ENCODE data around the gene SSBP3. TPM values are rescaled to one million over a fixed set of nuclear protein-coding genes. Genes with fewer than 3 reads are reported as not detected.
A peak's percentile ranks its signal among the peaks of the same experiment; 100 is the strongest.

The SSBP3 gene
- total RNA-seq, 1 experiment from 2014 or later, result 115 TPM

GRCh38 chr1:54265659-54266058, 140.5 kb downstream of the SSBP3 start (continued):
- TF ChIP-seq SMAD3 (CRISPR knock-in tag; IDR thresholded peaks at IDR 0.05; ENCODE audit: borderline replicate concordance) (no peak), ESRRA (CRISPR knock-in tag; IDR thresholded peaks at IDR 0.05; ENCODE audit: borderline replicate concordance) (no peak), ZNF317 (CRISPR knock-in tag; IDR thresholded peaks at IDR 0.05; ENCODE audit: borderline replicate concordance, low read depth) (no peak), GTF2I (CRISPR knock-in tag; conservative IDR thresholded peaks at IDR 0.05) (no peak), FOXJ3 (CRISPR knock-in tag; IDR thresholded peaks at IDR 0.05; ENCODE audit: borderline replicate concordance) (no peak), ZNF263 (CRISPR knock-in tag; IDR thresholded peaks at IDR 0.05; ENCODE audit: low read depth) (no peak), KAT7 (CRISPR knock-in tag; IDR thresholded peaks at IDR 0.05; ENCODE audit: borderline replicate concordance) (no peak), ZNF121 (CRISPR knock-in tag; IDR thresholded peaks at IDR 0.05) (no peak), CREB1 (CRISPR knock-in tag; IDR thresholded peaks at IDR 0.05) (no peak)

- Mint-ChIP-seq H3K4me1 (peaks cover 20% of the 10 kb centered on the region; the same call in 1 of the 2 replicates), H3K27ac (peak overlapping the region; percentile 73), H3K9me3 (no peaks in the 10 kb centered on the region), H3K36me3 (peaks cover 2% of the 10 kb centered on the region; the same call in 1 of the 2 replicates), H3K4me3 (no peak overlapping the region), H3K27me3 (ENCODE audit: low read depth) (no peaks in the 10 kb centered on the region)
- ATAC-seq (no peak), DNase-seq (ENCODE audit: low spot score) (no peak)
- ChIA-PET POLR2A (interaction anchor here (1.5 kb wide), 1 partner anchor 142 kb away, joined by 3 read pairs; no protein-coding TSS in a partner anchor), CTCF (interaction anchor here (2.2 kb wide), 1 partner anchor 9 kb away, joined by 8 read pairs; no protein-coding TSS in a partner anchor)
- no peak for TF ChIP-seq SOX15 (CRISPR knock-in tag; IDR thresholded peaks at IDR 0.05)
- TF ChIP-seq MAX (CRISPR knock-in tag; IDR thresholded peaks at IDR 0.05), result no peak
- no peak for TF ChIP-seq USF2 (CRISPR knock-in tag; IDR thresholded peaks at IDR 0.05)
- TF ChIP-seq GTF2I (CRISPR knock-in tag; conservative IDR thresholded peaks at IDR 0.05), result no peak
- TF ChIP-seq AR (CRISPR knock-in tag; IDR thresholded peaks at IDR 0.05), result no peak
- no peak for TF ChIP-seq E2F1 (CRISPR knock-in tag; IDR thresholded peaks at IDR 0.05)
- no peak for TF ChIP-seq JAZF1 (CRISPR knock-in tag; IDR thresholded peaks at IDR 0.05)
- TF ChIP-seq STAT6 (CRISPR knock-in tag; conservative IDR thresholded peaks at IDR 0.05; ENCODE audit: low read depth), result no peak
- no peak for TF ChIP-seq FOXK1 (CRISPR knock-in tag; IDR thresholded peaks at IDR 0.05)
Observed at GRCh38 chr1:54265126-54265525, 141.1 kb downstream of the SSBP3 start.

All from WTC11 (cell line).